Panc1 (cell line): ENCODE data around the gene LRMDA. TPM values are rescaled to one million over a fixed set of nuclear protein-coding genes. Genes with fewer than 3 reads are reported as not detected.

ENCODE experiments used
- ATAC-seq: fragments of 200-7000 bp; cut with Tn5 transposase; 2 replicates; pipeline ENCODE4 v1.9.1; 2020; ENCODE audit warnings: mild to moderate bottlenecking, moderate library complexity
- BruUV-seq: library from RNA; stranded (reverse); fragments of 400-500 nt; replicated peaks from 2 replicates; lab custom pipeline; 2021; lab: Mats Ljungman, UMichigan
- CTCF ChIA-PET: fragments of 300-600 bp; sonication (Branson Sonifier 250); formaldehyde crosslinking; loops from one replicate; lab custom pipeline; 2022; ENCODE audit warnings: antibody characterized with exemption; lab: Charles Lee
- POLR2A ChIA-PET: fragments of 300-600 bp; sonication (Branson Sonifier 250); formaldehyde crosslinking; loops from one replicate; lab custom pipeline; 2022; ENCODE audit warnings: antibody characterized with exemption; lab: Charles Lee
- DNase-seq: peaks from one replicate; pipeline ENCODE4 v3.0.0-alpha.2; 2010; ENCODE audit warnings: low read depth, low spot score
- H3K27ac ChIP-seq: 2 replicates; pipeline ENCODE4 v1.5.1; 2011; ENCODE audit warnings: mild to moderate bottlenecking, low read length, inconsistent platforms
- H3K27me3 ChIP-seq: fragments of 200-500 bp; sonication (Bioruptor generic); 2 replicates; pipeline ENCODE4 v1.6.0; 2014; ENCODE audit warnings: low read length, inconsistent platforms; ENCODE audit not compliant: control insufficient read depth, insufficient read depth
- H3K36me3 ChIP-seq: fragments of 200-500 bp; sonication (Bioruptor generic); 2 replicates; pipeline ENCODE4 v1.5.1; 2014; ENCODE audit warnings: inconsistent platforms, mild to moderate bottlenecking, low read length, moderate library complexity; ENCODE audit not compliant: control insufficient read depth, insufficient read depth
- H3K4me1 ChIP-seq: 2 replicates; pipeline ENCODE4 v1.5.1; 2011; ENCODE audit warnings: inconsistent platforms, mild to moderate bottlenecking, low read length, moderate library complexity; ENCODE audit not compliant: control insufficient read depth, insufficient read depth
- H3K4me3 ChIP-seq, 2 experiments: 2 replicates each; pipeline ENCODE4 v1.5.1; 2011 to 2012; ENCODE audit warnings: low read depth in 2 of 2, low read length in 2 of 2, mild to moderate bottlenecking in 2 of 2, inconsistent platforms in 1 of 2, moderate library complexity in 1 of 2
- H3K9me3 ChIP-seq: fragments of 200-500 bp; sonication (Bioruptor generic); 2 replicates; pipeline ENCODE4 v1.5.1; 2014; ENCODE audit warnings: low read depth, mild to moderate bottlenecking, inconsistent platforms, low read length, moderate library complexity; ENCODE audit not compliant: control insufficient read depth, insufficient read depth
- POLR2AphosphoS5 ChIP-seq: IDR thresholded peaks from 2 replicates; pipeline ENCODE4 v1.6.1; 2012; ENCODE audit warnings: mild to moderate bottlenecking, low read depth, low read length, moderate library complexity
- SIN3A ChIP-seq: IDR thresholded peaks from 2 replicates; pipeline ENCODE4 v1.6.1; 2012; ENCODE audit warnings: low read depth, mild to moderate bottlenecking, low read length, moderate library complexity, borderline replicate concordance; ENCODE audit not compliant: insufficient read depth
- TCF7L2 ChIP-seq: IDR thresholded peaks from 2 replicates; pipeline ENCODE4 v1.6.1; 2011; ENCODE audit warnings: mild to moderate bottlenecking, low read depth, low read length, inconsistent platforms
- in situ Hi-C: cut with HindIII; loops from 2 replicates; pipeline ENCODE4 v1.10.0; 2016; ENCODE audit warnings: low sequenced_read_pairs, low pct_unique_long_range_greater_than_20kb
- intact Hi-C: fragments of 100-400 bp; cut with micrococcal nuclease; formaldehyde crosslinking; loops from one replicate; pipeline ENCODE4 v1.10.0; 2022; ENCODE audit not compliant: unreplicated experiment
- total RNA-seq: library from RNA; stranded (reverse); gene quantifications from one replicate; pipeline ENCODE4 v1.2.1, GENCODE V29; 2021; ENCODE audit not compliant: unreplicated experiment
- TF ChIP-seq, protein P1 (sequence below), 2 experiments: IDR thresholded peaks; 2 replicates each; pipeline ENCODE4 v1.6.1; 2011 to 2012; ENCODE audit warnings: low read depth in 2 of 2, control low read depth in 1 of 2, low read length in 1 of 2, mild to moderate bottlenecking in 1 of 2, moderate library complexity in 1 of 2; ENCODE audit not compliant: insufficient read depth in 1 of 2
- TF ChIP-seq, protein P2 (sequence below): fragments of 450-650 bp; IDR thresholded peaks from 2 replicates; pipeline ENCODE4 v1.5.1; 2017; ENCODE audit warnings: mild to moderate bottlenecking

LRMDA gene
- total RNA-seq, 1 experiment from 2014 or later = 1.2 TPM

DNA sequence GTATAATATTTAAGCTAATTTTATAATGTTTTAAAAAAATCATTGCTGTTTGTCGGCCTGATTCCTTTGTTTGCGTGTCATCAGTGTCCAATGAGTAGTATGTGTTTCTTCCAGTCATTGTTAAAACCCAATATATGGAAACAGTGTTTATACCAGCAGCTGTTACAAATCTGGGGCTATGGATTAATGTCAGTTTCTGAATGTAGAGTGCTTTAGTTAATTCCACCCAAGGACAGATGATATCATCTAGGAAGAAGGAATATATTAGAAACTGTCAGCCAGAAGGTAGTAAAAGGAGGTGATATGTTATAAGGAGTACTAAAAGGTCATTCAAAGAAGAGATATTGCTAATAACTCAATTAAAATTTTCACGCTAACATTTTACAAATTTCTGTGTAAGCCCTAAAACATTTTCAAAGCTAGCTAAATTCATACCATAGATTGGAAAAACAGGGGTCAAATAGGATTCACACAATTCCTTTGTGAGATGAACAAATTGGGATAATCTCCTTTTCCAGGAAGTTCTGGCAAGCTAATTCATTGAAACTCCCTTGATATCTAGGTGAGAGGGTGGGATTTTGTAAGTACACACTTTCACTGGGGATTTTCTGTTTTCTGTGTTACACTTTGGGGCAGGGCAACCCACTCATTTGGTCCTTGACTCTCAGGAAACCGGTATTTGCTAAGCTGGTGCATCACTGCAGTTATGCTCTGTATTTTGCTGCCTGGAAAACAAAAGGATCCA lies 448.8 kb downstream of the LRMDA start:
- BruUV-seq = no TSS peak
- no peak for ATAC-seq
- in situ Hi-C loops = no loop called here
- no peaks in the 10 kb centered on the region for H3K36me3 ChIP-seq
- TF ChIP-seq, protein P1, sequence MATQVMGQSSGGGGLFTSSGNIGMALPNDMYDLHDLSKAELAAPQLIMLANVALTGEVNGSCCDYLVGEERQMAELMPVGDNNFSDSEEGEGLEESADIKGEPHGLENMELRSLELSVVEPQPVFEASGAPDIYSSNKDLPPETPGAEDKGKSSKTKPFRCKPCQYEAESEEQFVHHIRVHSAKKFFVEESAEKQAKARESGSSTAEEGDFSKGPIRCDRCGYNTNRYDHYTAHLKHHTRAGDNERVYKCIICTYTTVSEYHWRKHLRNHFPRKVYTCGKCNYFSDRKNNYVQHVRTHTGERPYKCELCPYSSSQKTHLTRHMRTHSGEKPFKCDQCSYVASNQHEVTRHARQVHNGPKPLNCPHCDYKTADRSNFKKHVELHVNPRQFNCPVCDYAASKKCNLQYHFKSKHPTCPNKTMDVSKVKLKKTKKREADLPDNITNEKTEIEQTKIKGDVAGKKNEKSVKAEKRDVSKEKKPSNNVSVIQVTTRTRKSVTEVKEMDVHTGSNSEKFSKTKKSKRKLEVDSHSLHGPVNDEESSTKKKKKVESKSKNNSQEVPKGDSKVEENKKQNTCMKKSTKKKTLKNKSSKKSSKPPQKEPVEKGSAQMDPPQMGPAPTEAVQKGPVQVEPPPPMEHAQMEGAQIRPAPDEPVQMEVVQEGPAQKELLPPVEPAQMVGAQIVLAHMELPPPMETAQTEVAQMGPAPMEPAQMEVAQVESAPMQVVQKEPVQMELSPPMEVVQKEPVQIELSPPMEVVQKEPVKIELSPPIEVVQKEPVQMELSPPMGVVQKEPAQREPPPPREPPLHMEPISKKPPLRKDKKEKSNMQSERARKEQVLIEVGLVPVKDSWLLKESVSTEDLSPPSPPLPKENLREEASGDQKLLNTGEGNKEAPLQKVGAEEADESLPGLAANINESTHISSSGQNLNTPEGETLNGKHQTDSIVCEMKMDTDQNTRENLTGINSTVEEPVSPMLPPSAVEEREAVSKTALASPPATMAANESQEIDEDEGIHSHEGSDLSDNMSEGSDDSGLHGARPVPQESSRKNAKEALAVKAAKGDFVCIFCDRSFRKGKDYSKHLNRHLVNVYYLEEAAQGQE (IDR thresholded peaks at IDR 0.05; ENCODE audit: insufficient read depth in 1 of 2, low read depth in 2 of 2, low read length in 1 of 2) = no peak
- TF ChIP-seq TCF7L2 = no peak
- no peak for TF ChIP-seq SIN3A
- no peak for TF ChIP-seq POLR2AphosphoS5
- TF ChIP-seq, protein P2, sequence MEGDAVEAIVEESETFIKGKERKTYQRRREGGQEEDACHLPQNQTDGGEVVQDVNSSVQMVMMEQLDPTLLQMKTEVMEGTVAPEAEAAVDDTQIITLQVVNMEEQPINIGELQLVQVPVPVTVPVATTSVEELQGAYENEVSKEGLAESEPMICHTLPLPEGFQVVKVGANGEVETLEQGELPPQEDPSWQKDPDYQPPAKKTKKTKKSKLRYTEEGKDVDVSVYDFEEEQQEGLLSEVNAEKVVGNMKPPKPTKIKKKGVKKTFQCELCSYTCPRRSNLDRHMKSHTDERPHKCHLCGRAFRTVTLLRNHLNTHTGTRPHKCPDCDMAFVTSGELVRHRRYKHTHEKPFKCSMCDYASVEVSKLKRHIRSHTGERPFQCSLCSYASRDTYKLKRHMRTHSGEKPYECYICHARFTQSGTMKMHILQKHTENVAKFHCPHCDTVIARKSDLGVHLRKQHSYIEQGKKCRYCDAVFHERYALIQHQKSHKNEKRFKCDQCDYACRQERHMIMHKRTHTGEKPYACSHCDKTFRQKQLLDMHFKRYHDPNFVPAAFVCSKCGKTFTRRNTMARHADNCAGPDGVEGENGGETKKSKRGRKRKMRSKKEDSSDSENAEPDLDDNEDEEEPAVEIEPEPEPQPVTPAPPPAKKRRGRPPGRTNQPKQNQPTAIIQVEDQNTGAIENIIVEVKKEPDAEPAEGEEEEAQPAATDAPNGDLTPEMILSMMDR = no peak
- H3K27me3 ChIP-seq = peaks cover 4% of the 10 kb centered on the region; the same call in 1 of the 2 replicates
- ChIA-PET POLR2A (no interaction called here), CTCF (no interaction called here)
- H3K4me3 ChIP-seq = no peak overlapping the region
- no peak overlapping the region for H3K27ac ChIP-seq
- H3K9me3 ChIP-seq = no peaks in the 10 kb centered on the region
- no peaks in the 10 kb centered on the region for H3K4me1 ChIP-seq
- intact Hi-C loops = no loop called here
- DNase-seq = no peak

DNA sequence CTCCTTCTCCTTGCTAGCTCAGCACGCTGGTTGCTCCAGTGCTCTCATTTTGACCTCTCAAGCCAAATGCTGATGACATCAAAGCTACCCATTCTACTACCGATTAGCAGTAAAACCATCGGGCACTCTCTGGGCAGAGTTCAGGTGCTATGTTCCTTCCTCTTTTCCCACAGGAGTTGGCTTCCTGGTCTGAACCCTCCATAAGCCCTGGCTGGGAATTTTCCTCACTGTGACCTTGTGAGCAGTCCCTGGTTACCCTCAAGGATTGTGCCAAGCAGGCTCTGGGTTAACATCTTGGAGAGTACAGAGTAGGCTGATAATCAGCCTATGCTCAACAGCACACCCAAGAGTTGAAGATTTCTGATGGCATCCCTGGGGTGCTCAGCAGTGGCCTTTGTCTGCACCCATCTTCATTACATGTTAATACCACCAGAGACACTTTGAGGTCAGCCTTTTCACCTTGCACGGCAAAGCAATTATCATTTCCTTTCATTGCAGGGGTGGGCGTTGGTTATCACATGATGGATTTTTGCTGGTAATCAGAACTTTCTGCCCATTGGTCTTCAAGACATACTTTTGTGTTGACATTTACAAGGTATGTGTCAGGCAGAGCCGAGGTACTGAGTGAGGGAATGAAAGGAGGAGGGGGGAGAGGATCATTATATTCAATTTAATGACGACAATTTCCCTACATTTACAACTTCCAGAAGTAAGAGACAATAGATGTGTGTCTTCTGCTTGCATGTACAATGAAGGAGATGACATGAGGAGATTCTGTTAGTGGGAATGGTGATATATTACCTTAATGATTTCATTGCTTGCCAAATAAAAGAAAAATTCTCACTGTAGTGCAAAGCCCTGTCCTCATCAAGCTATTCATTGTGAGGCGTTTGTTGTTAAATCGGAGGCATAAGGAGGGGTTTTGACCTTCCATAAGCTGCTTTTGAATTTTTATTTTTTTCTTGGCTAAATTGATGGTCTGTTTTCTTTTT lies 452.0 kb downstream of the LRMDA start:
- H3K27me3 ChIP-seq = peaks cover 6% of the 10 kb centered on the region; the same call in 1 of the 2 replicates
- ATAC-seq = no peak
- intact Hi-C loops = no loop called here
- no peaks in the 10 kb centered on the region for H3K4me1 ChIP-seq
- H3K9me3 ChIP-seq = no peaks in the 10 kb centered on the region
- no peaks in the 10 kb centered on the region for H3K36me3 ChIP-seq
- no peak overlapping the region for H3K27ac ChIP-seq
- TF ChIP-seq, protein P1 (IDR thresholded peaks at IDR 0.05; ENCODE audit: insufficient read depth in 1 of 2, low read depth in 2 of 2, low read length in 1 of 2) = no peak
- TF ChIP-seq, protein P2 = no peak
- TF ChIP-seq SIN3A = no peak
- TF ChIP-seq POLR2AphosphoS5 = no peak
- no peak for TF ChIP-seq TCF7L2
- POLR2A ChIA-PET = no interaction called here
- no peak for DNase-seq
- in situ Hi-C loops = no loop called here
- CTCF ChIA-PET = interaction anchor here (0.6 kb wide), 1 partner anchor 39 kb away, joined by 3 read pairs; no protein-coding TSS in a partner anchor
- no peak overlapping the region for H3K4me3 ChIP-seq
- BruUV-seq = no TSS peak
